PC-9 (cell line): ENCODE data around the gene INHA. TPM values are rescaled to one million over a fixed set of nuclear protein-coding genes. Genes with fewer than 3 reads are reported as not detected.

Source experiments
- BruUV-seq: library from RNA; stranded (reverse); fragments of 400-500 nt; replicated peaks from 2 replicates; lab custom pipeline; 2021; lab: Mats Ljungman, UMichigan
- CTCF ChIA-PET: fragments of 300-600 bp; sonication (Branson Sonifier 250); formaldehyde crosslinking; loops from one replicate; lab custom pipeline; 2022; ENCODE audit warnings: antibody characterized with exemption; lab: Charles Lee
- POLR2A ChIA-PET: fragments of 300-600 bp; sonication (Branson Sonifier 250); formaldehyde crosslinking; loops from one replicate; lab custom pipeline; 2022; ENCODE audit warnings: antibody characterized with exemption; ENCODE audit not compliant: unreplicated experiment; lab: Charles Lee
- DNase-seq, 2 experiments: peaks; one replicate each; pipeline versions ENCODE4 v3.0.0 to v3.0.0-alpha.2; 2015 to 2022; ENCODE audit warnings: mixed read lengths in 1 of 2
- H2AFZ ChIP-seq: fragments of 200-600 bp; sonication (generic); 2 replicates; pipeline ENCODE4 v1.8.1; 2017; ENCODE audit warnings: antibody characterized with exemption
- H3F3A ChIP-seq: fragments of 200-600 bp; sonication (generic); 2 replicates; pipeline ENCODE4 v1.8.1; 2017; ENCODE audit warnings: antibody characterized with exemption, mild to moderate bottlenecking, low read depth; ENCODE audit not compliant: insufficient read depth
- H3K27ac ChIP-seq: fragments of 200-600 bp; sonication (generic); 2 replicates; pipeline ENCODE4 v1.6.1; 2016; ENCODE audit warnings: mixed run types
- H3K27me3 ChIP-seq: fragments of 200-600 bp; sonication (generic); 2 replicates; pipeline ENCODE4 v1.6.1; 2016; ENCODE audit warnings: low read depth, mixed run types; ENCODE audit not compliant: insufficient read depth
- H3K36me3 ChIP-seq: fragments of 200-600 bp; sonication (generic); 2 replicates; pipeline ENCODE4 v1.6.1; 2016; ENCODE audit warnings: low read depth, mixed run types
- H3K4me1 ChIP-seq: fragments of 200-600 bp; sonication (generic); replicated peaks from 2 replicates; pipeline ENCODE4 v1.6.1; 2016; ENCODE audit warnings: mixed run types; ENCODE audit not compliant: insufficient read depth
- H3K4me2 ChIP-seq: fragments of 200-600 bp; sonication (generic); 2 replicates; pipeline ENCODE4 v1.6.1; 2017; ENCODE audit warnings: mixed run types
- H3K4me3 ChIP-seq: fragments of 200-600 bp; sonication (generic); 2 replicates; pipeline ENCODE4 v1.6.1; 2016; ENCODE audit warnings: mixed run types
- H3K79me2 ChIP-seq: fragments of 200-600 bp; sonication (generic); 2 replicates; pipeline ENCODE4 v1.6.1; 2017; ENCODE audit warnings: low read depth, mixed run types
- H3K9me2 ChIP-seq: fragments of 200-600 bp; sonication (generic); 2 replicates; pipeline ENCODE4 v1.8.1; 2017; ENCODE audit warnings: mild to moderate bottlenecking; ENCODE audit not compliant: insufficient read depth
- H3K9me3 ChIP-seq: fragments of 200-600 bp; sonication (generic); 2 replicates; pipeline ENCODE4 v1.8.1; 2016; ENCODE audit warnings: low read depth; ENCODE audit not compliant: insufficient read depth
- H4K20me1 ChIP-seq: fragments of 200-600 bp; sonication (generic); 2 replicates; pipeline ENCODE4 v1.8.1; 2017; ENCODE audit not compliant: insufficient read depth
- EZH2 ChIP-seq: fragments of 200-600 bp; sonication (generic); IDR thresholded peaks from 2 replicates; pipeline ENCODE4 v1.8.0; 2017; ENCODE audit warnings: antibody characterized with exemption, low read depth
- intact Hi-C: fragments of 100-400 bp; cut with micrococcal nuclease; formaldehyde crosslinking; loops from one replicate; pipeline ENCODE4 v1.10.0; 2022; ENCODE audit not compliant: unreplicated experiment
- total RNA-seq: library from RNA; stranded (reverse); gene quantifications from 2 replicates; pipeline ENCODE4 v1.2.3, GENCODE V29; 2021
- TF ChIP-seq, protein P1 (sequence below): fragments of 200-600 bp; sonication (generic); conservative IDR thresholded peaks from 2 replicates; pipeline ENCODE4 v1.6.1; 2017; ENCODE audit warnings: mixed run types, antibody characterized with exemption, mild to moderate bottlenecking, moderate library complexity

Gene INHA
- total RNA-seq, 1 experiment from 2014 or later = 5.2 TPM

DNA sequence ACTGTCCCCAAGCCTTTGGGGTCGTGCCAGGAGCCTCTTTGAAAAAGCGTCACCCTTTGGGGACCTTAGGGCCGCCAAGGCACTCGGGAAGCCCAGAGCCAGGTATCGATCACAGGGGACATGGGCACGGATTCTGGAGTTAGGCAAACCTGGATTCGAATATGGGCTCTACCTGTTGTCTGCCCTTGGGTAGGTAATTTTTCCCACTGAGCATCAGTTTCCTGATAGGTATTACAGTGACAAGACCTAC lies 19.0 kb upstream of the INHA start:
- CTCF ChIA-PET = interaction anchor here (1.3 kb wide), 1 partner anchor 8 kb away, joined by 3 read pairs; no protein-coding TSS in a partner anchor
- H3K27ac ChIP-seq = no peak overlapping the region

DNA sequence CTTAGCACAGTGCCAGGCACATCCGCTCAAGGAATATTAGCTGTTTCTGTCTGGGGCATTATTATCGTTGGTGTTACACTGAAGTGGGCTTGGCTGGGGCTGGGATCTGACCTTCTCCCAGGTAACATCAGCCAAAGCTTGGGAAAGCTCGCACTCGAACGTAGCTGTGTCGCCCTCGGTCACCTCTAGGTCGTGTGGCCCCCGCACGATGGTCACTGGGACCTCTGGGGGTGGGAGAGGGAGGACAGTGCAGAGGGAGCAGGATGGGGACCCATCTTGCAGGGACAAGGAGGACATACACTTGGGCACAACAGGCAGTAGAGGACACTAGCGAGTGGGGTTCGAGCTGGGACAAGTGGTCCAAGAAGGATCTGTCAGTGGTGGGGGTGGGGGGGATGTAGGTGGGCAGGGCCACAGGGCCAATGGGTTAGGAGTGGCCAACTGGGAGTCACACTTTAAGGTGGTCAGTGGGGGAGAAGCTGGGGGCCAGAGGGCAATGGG lies 18.6 kb upstream of the INHA start:
- DNase-seq = no peak
- POLR2A ChIA-PET = interaction anchor here (0.5 kb wide), 1 partner anchor 132 kb away, joined by 3 read pairs; no protein-coding TSS in a partner anchor

More for the DNA sequence above, 19.0 kb upstream of the INHA start:
- POLR2A ChIA-PET = no interaction called here
- Histone ChIP-seq H3F3A (no peaks in the 10 kb centered on the region), H3K4me1 (no peaks in the 10 kb centered on the region), H4K20me1 (no peaks in the 10 kb centered on the region), H3K4me2 (peak overlapping the region; percentile 88), H3K27me3 (no peaks in the 10 kb centered on the region), H3K36me3 (no peaks in the 10 kb centered on the region), H3K79me2 (no peaks in the 10 kb centered on the region), H3K4me3 (peak overlapping the region; percentile 57; the same call in 1 of the 2 replicates), H3K9me3 (no peaks in the 10 kb centered on the region), H2AFZ (no peak overlapping the region), H3K9me2 (no peaks in the 10 kb centered on the region)
- no peak for DNase-seq
- TF ChIP-seq, protein P1, sequence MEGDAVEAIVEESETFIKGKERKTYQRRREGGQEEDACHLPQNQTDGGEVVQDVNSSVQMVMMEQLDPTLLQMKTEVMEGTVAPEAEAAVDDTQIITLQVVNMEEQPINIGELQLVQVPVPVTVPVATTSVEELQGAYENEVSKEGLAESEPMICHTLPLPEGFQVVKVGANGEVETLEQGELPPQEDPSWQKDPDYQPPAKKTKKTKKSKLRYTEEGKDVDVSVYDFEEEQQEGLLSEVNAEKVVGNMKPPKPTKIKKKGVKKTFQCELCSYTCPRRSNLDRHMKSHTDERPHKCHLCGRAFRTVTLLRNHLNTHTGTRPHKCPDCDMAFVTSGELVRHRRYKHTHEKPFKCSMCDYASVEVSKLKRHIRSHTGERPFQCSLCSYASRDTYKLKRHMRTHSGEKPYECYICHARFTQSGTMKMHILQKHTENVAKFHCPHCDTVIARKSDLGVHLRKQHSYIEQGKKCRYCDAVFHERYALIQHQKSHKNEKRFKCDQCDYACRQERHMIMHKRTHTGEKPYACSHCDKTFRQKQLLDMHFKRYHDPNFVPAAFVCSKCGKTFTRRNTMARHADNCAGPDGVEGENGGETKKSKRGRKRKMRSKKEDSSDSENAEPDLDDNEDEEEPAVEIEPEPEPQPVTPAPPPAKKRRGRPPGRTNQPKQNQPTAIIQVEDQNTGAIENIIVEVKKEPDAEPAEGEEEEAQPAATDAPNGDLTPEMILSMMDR = no peak
- no peak for TF ChIP-seq EZH2
- intact Hi-C loops = no loop called here
- BruUV-seq = no TSS peak

DNA sequence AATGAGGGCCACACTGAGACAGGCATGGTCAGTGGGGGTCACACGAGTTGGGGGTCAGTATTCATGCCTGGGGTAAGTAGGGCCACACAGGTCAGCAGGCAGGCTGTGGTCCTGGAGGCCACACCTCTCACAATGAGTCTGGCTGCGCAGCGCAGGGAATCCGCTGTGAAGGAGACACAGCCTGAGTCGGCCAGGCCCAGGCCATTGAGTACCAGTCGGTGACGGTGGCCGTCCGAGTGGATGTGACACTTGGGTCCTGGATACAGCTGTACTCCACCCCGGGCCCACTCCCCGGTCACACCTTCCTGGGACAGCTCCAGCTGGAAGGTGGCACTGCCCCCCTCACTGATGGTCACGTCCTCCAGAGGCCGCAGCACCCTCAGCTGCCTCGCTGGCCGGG lies 17.8 kb upstream of the INHA start:
- Histone ChIP-seq H3K4me3 (no peak overlapping the region), H4K20me1 (no peaks in the 10 kb centered on the region), H3F3A (no peaks in the 10 kb centered on the region), H3K36me3 (no peaks in the 10 kb centered on the region), H3K4me2 (no peak overlapping the region), H3K27ac (no peak overlapping the region), H3K27me3 (no peaks in the 10 kb centered on the region), H3K9me2 (no peaks in the 10 kb centered on the region), H3K9me3 (no peaks in the 10 kb centered on the region), H2AFZ (no peak overlapping the region), H3K79me2 (no peaks in the 10 kb centered on the region), H3K4me1 (no peaks in the 10 kb centered on the region)
- CTCF ChIA-PET = interaction anchor here (0.7 kb wide), 1 partner anchor 11 kb away, joined by 4 read pairs; no protein-coding TSS in a partner anchor
- BruUV-seq = no TSS peak
- intact Hi-C loops = no loop called here
- DNase-seq = no peak
- no peak for TF ChIP-seq EZH2
- TF ChIP-seq, protein P1 = no peak
- POLR2A ChIA-PET = no interaction called here

More for the DNA sequence above, 18.6 kb upstream of the INHA start:
- H3K36me3 ChIP-seq = no peaks in the 10 kb centered on the region
- H3K9me3 ChIP-seq = no peaks in the 10 kb centered on the region
- no peak overlapping the region for H3K27ac ChIP-seq
- no peaks in the 10 kb centered on the region for H3F3A ChIP-seq
- no peaks in the 10 kb centered on the region for H3K79me2 ChIP-seq
- no peaks in the 10 kb centered on the region for H3K27me3 ChIP-seq
- CTCF ChIA-PET = interaction anchor here (1.3 kb wide), 1 partner anchor 8 kb away, joined by 3 read pairs; no protein-coding TSS in a partner anchor
- intact Hi-C loops = no loop called here
- H3K9me2 ChIP-seq = no peaks in the 10 kb centered on the region
- H2AFZ ChIP-seq = no peak overlapping the region
- H3K4me3 ChIP-seq = peak overlapping the region; percentile 57; the same call in 1 of the 2 replicates
- no TSS peak for BruUV-seq
- no peak for TF ChIP-seq EZH2
- TF ChIP-seq, protein P1 = no peak
- peak overlapping the region; percentile 88; the same call in 1 of the 2 replicates for H3K4me2 ChIP-seq
- H3K4me1 ChIP-seq = no peaks in the 10 kb centered on the region
- H4K20me1 ChIP-seq = no peaks in the 10 kb centered on the region
